HG03064 (cell line): Measurements from ENCODE around the gene NBAS.
A peak's percentile ranks its signal among the peaks of the same experiment; 100 is the strongest.
"Not testable (repeated sequence)": the region's sequence is repeated elsewhere in the genome, so short reads cannot be mapped to it uniquely, and the experiment has no call there.

Source experiments
- ATAC-seq: cut with Tn5 transposase; IDR thresholded peaks from one replicate; pipeline ENCODE4 v1.9.1; 2021; ENCODE audit warnings: low read depth; ENCODE audit not compliant: unreplicated experiment

Gene NBAS

GRCh38 chr2:15334644-15335326 is 226.3 kb downstream of the NBAS start:
- ATAC-seq: no peak

DNA sequence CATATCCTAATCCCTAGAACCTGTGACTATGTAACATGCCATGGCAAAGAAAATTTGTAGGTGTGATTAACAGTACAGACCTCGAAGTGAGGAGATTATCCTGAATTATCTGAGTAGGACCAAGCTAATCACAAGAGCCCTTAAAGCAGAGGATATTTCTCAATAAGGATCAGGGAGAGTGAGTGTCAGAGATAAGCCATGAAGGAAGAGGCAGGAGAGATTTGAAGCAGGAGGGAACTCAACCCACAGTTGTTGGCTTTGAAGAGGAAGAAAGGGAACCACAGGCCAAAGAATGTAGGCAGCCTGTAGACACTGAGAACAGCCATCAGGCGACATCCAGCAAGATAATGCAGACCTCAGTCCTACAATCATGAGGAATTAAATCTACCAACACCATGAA is 229.3 kb downstream of the NBAS start:
- ATAC-seq: no peak

- no peak for ATAC-seq
Measured at GRCh38 chr2:15325296-15325695, 235.8 kb downstream of the NBAS start.

DNA sequence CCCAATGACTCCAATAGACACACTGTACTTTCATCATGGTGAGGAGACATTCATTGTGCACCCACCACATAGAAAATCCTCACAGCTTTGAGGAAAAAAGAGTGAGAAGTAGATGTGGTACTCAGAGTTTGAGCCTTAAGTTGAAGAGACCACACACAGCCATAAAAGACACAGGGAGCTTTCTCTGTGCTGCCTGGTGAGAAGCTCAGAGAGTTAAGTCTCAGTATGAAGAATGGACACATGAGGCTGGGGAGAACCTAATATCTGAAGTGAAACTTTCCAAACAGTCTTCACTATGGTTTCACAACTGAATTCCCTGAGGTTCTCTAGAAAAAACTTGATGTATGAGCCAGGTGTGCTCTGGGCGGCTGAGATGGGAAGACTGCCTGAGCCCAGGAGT is 237.9 kb downstream of the NBAS start:
- ATAC-seq: no peak

DNA sequence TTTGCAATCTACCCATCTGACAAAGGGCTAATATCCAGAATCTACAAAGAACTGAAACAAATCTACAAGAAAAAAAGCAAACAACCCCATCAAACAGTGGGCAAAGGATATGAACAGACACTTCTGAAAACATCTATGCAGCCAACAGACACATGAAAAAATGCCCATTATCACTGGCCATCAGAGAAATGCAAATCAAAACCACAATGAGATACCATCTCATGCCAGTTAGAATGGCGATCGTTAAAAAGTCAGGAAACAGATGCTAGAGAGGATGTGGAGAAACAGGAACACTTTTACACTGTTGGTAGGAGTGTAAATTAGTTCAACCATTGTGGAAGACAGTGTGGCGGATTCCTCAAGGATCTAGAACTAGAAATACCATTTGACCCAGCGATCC is 239.7 kb downstream of the NBAS start:
- ATAC-seq: not testable (repeated sequence)

GRCh38 chr2:15316370-15316814 is 244.7 kb downstream of the NBAS start:
- no peak for ATAC-seq

DNA sequence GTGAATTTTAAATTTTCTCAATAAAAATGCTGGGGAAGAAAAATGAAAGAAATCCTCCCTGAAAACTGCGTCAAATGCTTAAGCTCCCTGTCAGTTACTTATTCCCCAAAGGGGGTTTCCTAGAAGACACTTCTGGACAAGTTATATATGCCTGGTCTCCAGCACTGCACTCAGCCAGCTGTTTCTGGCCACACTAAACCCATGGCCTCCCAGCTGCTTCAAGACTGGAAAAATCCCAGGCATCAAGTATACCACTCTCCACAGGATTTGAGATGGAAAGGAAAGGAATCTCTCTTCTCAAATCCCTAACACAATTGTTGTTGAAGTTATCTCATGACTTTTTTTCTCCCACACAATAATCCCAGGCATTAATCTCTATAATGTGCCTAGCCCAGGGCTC is 245.7 kb downstream of the NBAS start:
- no peak for ATAC-seq

- peak; percentile 70 for ATAC-seq
Measured at GRCh38 chr2:15313657-15314056, 247.5 kb downstream of the NBAS start.

DNA sequence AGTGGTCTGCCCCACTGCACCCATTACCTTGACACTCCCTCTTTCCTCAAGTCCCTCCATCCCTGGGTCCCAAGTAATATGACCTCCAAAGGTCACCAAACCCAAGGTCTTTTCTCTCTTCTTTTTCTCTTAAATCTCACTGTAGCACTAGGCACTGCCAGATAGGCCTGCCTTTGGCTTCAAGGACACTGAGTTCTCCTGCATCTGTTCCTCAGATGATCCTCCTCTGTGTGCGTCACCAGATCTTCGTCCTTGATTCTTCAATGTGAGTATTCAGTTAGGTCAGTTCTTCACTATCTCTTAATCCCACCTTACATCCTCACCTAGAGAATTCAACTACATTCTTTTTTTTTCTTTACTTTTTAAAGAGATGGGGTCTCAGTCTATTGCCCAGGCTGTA is 249.2 kb downstream of the NBAS start:
- no peak for ATAC-seq

DNA sequence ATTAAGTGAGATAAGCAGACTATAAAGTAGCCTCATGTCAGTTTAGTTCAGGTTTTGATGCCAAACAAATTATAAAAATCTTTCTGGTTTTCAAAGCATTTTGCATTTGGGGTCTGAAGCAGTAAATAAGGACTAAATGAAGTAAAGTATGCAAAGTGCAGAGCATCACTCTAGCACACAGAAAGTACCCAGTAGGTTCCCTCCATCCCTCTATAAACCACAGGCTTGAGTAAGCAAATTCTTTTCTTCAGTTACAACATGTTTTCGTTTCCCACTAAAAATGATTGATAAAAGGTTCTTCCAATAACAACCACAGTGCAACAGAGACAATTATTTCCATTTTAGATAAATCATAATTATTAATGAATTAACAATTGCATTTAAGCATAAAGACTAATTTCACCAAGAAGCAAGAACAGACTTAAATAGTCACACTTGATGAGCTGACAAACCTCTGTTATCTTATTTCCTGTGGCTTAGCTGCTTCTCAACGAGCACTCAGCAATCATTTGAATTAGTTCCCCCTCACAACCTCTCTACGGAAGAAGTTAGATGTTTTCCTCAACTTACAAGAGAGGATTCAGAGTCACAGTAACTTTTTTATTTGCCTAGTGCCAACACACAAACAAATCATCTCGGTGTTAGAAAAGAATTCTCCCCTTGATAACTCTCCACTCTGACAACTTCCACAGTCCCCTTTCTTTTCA is 249.8 kb downstream of the NBAS start:
- no peak for ATAC-seq

DNA sequence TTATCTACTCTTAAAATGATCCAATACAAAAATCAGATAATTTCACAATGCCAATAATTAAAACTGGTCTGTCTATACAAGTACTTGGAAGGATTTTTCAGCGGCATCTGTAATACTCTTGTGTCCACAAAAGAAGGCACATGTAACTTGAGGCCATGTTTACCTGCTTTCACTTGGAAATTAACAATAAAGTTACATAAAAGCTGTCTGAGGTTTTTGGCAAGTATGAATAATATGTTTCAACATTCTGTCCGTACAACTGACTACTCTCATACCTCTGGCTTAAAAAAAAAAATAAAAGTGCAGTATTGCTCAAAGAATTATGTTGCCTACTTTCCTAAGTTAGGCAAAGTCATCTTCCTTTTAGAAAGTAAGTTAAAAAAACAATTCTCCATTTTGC is 253.6 kb downstream of the NBAS start:
- ATAC-seq: no peak

- no peak for ATAC-seq
Measured at GRCh38 chr2:15306706-15307105, 254.4 kb downstream of the NBAS start.

DNA sequence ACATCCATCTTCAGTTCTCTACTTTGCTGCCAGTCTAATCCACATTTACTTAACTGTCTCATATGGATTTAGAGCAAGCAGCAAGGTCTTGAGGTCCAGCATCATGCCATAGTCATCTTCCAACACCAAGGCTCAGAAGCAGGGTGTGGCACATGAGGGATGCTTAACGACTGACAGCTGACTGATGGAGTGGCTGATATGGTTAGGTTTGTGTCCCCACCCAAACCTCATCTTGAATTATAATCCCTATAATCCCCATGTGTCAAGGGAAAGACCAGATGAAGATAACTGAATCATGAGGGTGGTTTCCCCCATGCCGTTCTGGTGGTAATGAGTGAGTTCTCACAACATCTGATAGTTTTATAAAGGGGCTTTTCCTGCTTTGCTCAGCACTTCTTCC is 257.3 kb downstream of the NBAS start:
- ATAC-seq: no peak

DNA sequence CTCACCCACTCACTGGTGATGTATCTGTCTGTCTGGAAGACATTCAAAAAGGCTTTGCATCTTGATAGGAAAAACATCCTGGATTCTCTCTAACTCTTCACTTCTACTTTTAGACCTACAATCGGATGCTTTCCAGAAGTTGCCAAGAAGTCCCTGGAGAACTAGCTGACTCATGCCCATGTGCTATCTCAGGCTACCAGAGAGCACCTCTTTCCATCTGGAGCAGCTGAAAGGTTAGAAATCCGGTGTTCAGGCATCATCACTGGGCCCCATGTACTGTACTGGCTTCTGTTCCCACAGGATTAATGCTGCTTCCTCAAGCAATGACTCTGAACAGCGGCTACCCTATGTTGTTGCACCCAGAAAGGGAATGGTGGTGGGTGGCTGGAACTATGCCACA is 259.0 kb downstream of the NBAS start:
- no peak for ATAC-seq

- ATAC-seq: no peak
Measured at GRCh38 chr2:15300624-15301573, 260.2 kb downstream of the NBAS start.

DNA sequence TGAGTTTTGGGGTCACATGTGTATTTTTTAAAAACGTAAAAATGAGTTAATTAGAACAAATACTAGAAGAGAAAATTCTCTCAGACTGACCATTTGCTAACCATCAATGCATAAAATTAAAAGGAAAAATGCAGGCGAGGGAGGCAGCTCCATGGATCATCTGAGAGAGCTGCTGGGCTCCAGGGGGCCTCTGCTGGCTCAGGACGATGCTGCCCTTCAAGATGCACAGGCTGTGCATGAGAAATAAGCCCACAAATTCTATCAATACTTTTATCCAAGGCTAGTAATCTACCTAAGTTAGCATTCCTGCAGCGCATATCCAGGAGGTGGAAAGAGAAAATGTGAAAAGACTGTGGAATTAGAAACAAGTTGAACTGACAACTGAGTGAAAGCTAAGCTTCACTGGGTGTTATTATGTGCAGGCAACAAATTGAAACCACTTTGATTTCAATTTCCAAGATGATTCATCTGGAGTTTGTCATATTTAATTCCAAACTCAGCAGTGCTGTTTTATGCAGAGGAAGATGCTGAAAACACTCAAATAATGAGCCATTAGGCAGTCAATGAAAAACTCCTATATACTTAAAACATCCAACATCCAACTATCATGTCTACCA is 261.1 kb downstream of the NBAS start:
- no peak for ATAC-seq

DNA sequence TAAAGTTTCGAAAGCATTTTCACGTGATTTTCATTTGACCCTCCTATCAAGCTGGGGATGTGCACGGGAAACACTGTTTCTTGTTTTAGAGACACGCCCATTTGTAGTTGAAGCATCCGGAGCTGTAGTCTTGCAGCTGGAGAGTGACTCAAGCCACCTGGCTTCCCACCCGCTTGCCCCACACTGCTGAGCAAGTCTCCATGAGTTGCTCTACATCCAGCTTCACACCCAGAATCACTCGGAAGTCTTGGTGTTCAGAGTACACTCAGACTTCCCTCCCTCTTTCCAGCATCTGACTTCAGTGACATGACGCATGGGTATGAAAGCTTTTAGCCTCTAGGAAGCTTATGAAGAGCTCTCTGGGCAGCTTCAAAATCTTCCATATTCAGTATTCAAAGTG is 262.4 kb downstream of the NBAS start:
- ATAC-seq: no peak

DNA sequence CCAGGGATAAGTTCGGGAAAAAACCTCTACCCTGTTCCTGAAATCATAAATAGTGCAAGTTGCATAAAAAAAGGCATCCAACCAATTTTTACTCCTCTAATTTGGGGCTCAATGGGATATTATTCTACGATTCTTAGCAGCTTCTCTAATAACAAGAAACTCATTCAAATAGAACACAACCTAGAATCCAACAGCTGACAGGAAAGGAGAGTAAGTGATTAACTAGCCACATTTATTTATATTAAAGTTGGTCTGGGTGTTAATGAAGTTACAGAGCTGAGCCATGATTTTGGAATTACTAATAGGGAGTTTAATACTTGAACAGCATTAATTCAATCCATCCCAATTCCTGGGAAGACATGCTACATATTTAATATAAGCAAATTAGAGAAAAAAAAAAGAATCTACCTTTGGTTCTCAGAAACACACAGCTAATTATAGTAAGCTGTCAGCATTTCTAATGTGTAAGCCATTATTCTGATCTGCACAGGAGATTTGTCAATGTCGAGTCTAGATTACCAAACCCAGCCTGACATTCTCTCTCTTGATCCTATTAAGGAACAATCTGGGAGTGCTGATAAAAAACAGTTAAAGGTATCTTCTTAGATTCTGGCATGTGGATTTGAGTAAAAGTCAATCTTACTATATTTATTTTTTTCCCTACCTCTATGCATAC is 267.7 kb downstream of the NBAS start:
- peak; percentile 84 for ATAC-seq

DNA sequence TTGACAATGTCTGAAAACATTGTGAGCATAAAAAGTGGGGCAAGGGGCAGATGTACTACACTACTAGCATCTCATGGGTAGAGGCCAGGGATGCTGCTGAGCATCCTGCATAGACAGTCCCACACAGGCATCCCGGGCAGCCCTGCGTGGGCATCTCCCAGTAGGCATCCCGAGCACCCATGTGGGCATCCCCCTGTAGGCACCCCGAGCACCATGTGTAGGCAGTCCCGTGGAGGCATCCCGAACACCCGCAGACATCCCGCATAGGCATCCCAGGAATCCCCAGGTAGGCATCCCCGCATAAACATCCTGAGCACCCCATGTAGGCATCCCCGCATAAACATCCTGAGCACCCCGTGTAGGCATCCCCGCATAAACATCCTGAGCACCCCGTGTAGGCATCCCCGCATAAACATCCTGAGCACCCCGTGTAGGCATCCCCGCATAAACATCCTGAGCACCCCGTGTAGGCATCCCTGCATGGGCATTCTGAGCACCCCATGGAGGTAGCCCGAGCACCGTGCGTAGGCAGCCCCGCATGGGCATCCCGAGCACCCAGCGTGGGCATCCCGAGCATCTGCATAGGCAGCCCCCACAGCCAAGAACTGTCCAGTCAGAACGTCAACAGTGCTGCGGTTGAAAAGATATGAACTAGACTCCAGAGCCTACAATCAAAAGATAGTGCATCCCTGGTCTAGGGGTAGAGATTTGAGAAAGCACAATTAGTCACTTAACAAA is 273.5 kb downstream of the NBAS start:
- ATAC-seq: no peak

GRCh38 chr2:15284614-15285013 is 276.5 kb downstream of the NBAS start:
- no peak for ATAC-seq
